C4-2B (cell line): Measurements from ENCODE around the gene TACSTD2.

Experiments
- CTCF ChIP-seq: fragments of 450-650 bp; conservative IDR thresholded peaks from 2 replicates; pipeline ENCODE4 v1.5.1; 2017; ENCODE audit warnings: mild to moderate bottlenecking
- ZFX ChIP-seq: fragments of 450-650 bp; IDR thresholded peaks from 2 replicates; pipeline ENCODE4 v1.6.1; 2017

DNA sequence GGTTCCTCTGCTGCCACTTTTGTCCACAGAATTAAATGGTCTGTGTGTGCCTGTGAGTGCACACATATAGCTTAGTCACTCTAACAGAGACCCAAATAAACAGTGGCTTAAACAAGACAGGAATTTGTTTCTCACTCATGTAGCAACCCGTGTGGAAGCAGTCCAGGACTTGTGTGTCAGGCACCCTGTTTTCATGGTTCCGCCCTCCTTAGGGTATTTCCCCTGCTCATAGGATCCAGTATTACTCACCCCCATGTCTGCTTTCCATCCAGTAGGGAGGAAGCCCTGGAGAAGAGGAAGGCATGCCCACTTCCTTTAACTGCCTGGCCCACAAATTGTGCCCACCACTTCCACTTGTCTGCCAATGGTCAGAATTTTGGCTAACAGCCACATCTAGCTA, 41.3 kb upstream of the TACSTD2 start:
- no peak for TF ChIP-seq CTCF
- TF ChIP-seq ZFX = no peak
